Measurements from ENCODE around the gene TBC1D17. TPM values are rescaled to one million over a fixed set of nuclear protein-coding genes. Genes with fewer than 3 reads are reported as not detected.
A peak's percentile ranks its signal among the peaks of the same experiment; 100 is the strongest.

Gene TBC1D17
- total and polyA plus RNA-seq, 2 of the 13 experiments (the other 11 are each of a cell fraction or from before 2014, with no cell fraction given): 9.7 to 16.9 TPM

GRCh38 chr19:49929121-49929610 lies 51.7 kb downstream of the TBC1D17 start, which contains the start of the genes ATF5 and NUP62 (continued):
- TF ChIP-seq PRDM10 (CRISPR knock-in tag; IDR thresholded peaks at IDR 0.05; ENCODE audit: low read depth): 0 out of 2 replicates have a peak, but pooled peaks have one; percentile 35
- TF ChIP-seq MBD4 (IDR thresholded peaks at IDR 0.05; ENCODE audit: borderline replicate concordance, low read length): no peak
- 0 out of 2 replicates have a peak, but pooled peaks have one; percentile 34 for TF ChIP-seq SMAD3 (CRISPR knock-in tag; IDR thresholded peaks at IDR 0.05)
- TF ChIP-seq, protein P1, sequence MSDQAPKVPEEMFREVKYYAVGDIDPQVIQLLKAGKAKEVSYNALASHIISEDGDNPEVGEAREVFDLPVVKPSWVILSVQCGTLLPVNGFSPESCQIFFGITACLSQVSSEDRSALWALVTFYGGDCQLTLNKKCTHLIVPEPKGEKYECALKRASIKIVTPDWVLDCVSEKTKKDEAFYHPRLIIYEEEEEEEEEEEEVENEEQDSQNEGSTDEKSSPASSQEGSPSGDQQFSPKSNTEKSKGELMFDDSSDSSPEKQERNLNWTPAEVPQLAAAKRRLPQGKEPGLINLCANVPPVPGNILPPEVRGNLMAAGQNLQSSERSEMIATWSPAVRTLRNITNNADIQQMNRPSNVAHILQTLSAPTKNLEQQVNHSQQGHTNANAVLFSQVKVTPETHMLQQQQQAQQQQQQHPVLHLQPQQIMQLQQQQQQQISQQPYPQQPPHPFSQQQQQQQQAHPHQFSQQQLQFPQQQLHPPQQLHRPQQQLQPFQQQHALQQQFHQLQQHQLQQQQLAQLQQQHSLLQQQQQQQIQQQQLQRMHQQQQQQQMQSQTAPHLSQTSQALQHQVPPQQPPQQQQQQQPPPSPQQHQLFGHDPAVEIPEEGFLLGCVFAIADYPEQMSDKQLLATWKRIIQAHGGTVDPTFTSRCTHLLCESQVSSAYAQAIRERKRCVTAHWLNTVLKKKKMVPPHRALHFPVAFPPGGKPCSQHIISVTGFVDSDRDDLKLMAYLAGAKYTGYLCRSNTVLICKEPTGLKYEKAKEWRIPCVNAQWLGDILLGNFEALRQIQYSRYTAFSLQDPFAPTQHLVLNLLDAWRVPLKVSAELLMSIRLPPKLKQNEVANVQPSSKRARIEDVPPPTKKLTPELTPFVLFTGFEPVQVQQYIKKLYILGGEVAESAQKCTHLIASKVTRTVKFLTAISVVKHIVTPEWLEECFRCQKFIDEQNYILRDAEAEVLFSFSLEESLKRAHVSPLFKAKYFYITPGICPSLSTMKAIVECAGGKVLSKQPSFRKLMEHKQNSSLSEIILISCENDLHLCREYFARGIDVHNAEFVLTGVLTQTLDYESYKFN (CRISPR knock-in tag; conservative IDR thresholded peaks at IDR 0.05): no peak; the same call in 1 of the 2 replicates
- TF ChIP-seq ZNF121 (CRISPR knock-in tag; IDR thresholded peaks at IDR 0.05): no peak
- TF ChIP-seq CC2D1A (CRISPR knock-in tag; IDR thresholded peaks at IDR 0.05): peak; percentile 9; the same call in 1 of the 2 replicates
- TF ChIP-seq YEATS4 (CRISPR knock-in tag; IDR thresholded peaks at IDR 0.05; ENCODE audit: borderline replicate concordance): peak; percentile 97; the same call in 1 of the 2 replicates
- TF ChIP-seq RFXAP (CRISPR knock-in tag; IDR thresholded peaks at IDR 0.05; ENCODE audit: borderline replicate concordance): peak; percentile 85; the same call in 1 of the 2 replicates
- TF ChIP-seq, protein P2, sequence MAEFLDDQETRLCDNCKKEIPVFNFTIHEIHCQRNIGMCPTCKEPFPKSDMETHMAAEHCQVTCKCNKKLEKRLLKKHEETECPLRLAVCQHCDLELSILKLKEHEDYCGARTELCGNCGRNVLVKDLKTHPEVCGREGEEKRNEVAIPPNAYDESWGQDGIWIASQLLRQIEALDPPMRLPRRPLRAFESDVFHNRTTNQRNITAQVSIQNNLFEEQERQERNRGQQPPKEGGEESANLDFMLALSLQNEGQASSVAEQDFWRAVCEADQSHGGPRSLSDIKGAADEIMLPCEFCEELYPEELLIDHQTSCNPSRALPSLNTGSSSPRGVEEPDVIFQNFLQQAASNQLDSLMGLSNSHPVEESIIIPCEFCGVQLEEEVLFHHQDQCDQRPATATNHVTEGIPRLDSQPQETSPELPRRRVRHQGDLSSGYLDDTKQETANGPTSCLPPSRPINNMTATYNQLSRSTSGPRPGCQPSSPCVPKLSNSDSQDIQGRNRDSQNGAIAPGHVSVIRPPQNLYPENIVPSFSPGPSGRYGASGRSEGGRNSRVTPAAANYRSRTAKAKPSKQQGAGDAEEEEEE (CRISPR knock-in tag; IDR thresholded peaks at IDR 0.05; ENCODE audit: borderline replicate concordance): no peak
- 0 out of 2 replicates have a peak, but pooled peaks have one; percentile 49 for TF ChIP-seq TIGD3 (CRISPR knock-in tag; IDR thresholded peaks at IDR 0.05; ENCODE audit: borderline replicate concordance)
- peak; percentile 98 for TF ChIP-seq NFKB2 (CRISPR knock-in tag; IDR thresholded peaks at IDR 0.05; ENCODE audit: borderline replicate concordance)
- no peak for TF ChIP-seq PHB2 (IDR thresholded peaks at IDR 0.05; ENCODE audit: partially characterized antibody)
- TF ChIP-seq ZNF232 (CRISPR knock-in tag; IDR thresholded peaks at IDR 0.05; ENCODE audit: borderline replicate concordance): no peak
- peak; percentile 76 for TF ChIP-seq MLXIP (CRISPR knock-in tag; IDR thresholded peaks at IDR 0.05; ENCODE audit: borderline replicate concordance)
- 0 out of 2 replicates have a peak, but pooled peaks have one; percentile 76 for TF ChIP-seq ZSCAN21 (CRISPR knock-in tag; IDR thresholded peaks at IDR 0.05; ENCODE audit: borderline replicate concordance)
